GM12801 (cell line): ENCODE results near the gene SLC35D1.

Source experiments
- CTCF ChIP-seq: IDR thresholded peaks from one replicate; pipeline ENCODE4 v1.5.1; 2011; ENCODE audit warnings: control low read depth; ENCODE audit not compliant: insufficient read length; ENCODE audit errors: extremely low read depth

Gene SLC35D1

DNA sequence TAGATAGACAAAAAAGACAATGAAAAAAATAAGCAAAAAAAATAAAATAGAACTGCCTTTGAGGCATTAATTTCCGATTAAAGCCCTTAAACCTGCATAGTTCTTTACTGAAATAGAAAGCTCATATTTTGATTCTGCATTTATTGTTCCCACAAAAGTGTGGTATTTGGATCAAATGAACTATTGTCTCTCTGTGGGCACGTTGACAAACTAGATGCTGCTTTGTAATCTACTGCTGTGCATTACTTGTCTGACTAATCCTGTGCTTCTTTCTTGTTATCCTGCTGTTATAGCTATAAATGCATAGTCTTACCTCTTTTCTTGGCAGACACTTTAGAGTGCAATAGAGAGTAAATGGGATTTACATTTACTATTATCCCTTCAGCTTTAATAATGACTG is 31.4 kb upstream of the SLC35D1 start:
- no peak for TF ChIP-seq CTCF

- no peak for TF ChIP-seq CTCF
Measured at GRCh38 chr1:67084765-67085318, 30.9 kb upstream of the SLC35D1 start.

GRCh38 chr1:67078291-67078690 is 24.3 kb upstream of the SLC35D1 start:
- TF ChIP-seq CTCF: no peak

- no peak for TF ChIP-seq CTCF
Measured at GRCh38 chr1:67077593-67077992, 23.6 kb upstream of the SLC35D1 start.

- no peak for TF ChIP-seq CTCF
Measured at GRCh38 chr1:67072749-67073148, 18.8 kb upstream of the SLC35D1 start.

- TF ChIP-seq CTCF: no peak
Measured at GRCh38 chr1:67062412-67062811, 8.5 kb upstream of the SLC35D1 start.

GRCh38 chr1:67061266-67061665 is 7.3 kb upstream of the SLC35D1 start:
- no peak for TF ChIP-seq CTCF

- TF ChIP-seq CTCF: no peak
Measured at GRCh38 chr1:67060811-67061218, 6.9 kb upstream of the SLC35D1 start.
